ENCODE results near the gene MDN1.
"Not testable (repeated sequence)": the region's sequence is repeated elsewhere in the genome, so short reads cannot be mapped to it uniquely, and the experiment has no call there.

Gene MDN1

GRCh38 chr6:89818977-89819335 lies 638 bp downstream of the MDN1 start:
- no peak for DNase-seq

- DNase-seq: no peak
Observed at GRCh38 chr6:89817481-89817880, 2.1 kb downstream of the MDN1 start.

- DNase-seq: not testable (repeated sequence)
Observed at GRCh38 chr6:89813422-89813821, 6.2 kb downstream of the MDN1 start.

- no peak for DNase-seq
Observed at GRCh38 chr6:89807581-89807980, 12.0 kb downstream of the MDN1 start.

GRCh38 chr6:89805814-89806371 lies 13.7 kb downstream of the MDN1 start:
- DNase-seq: no peak

- no peak for DNase-seq
Observed at GRCh38 chr6:89803271-89803670, 16.3 kb downstream of the MDN1 start.

- no peak for DNase-seq
Observed at GRCh38 chr6:89799756-89800155, 19.8 kb downstream of the MDN1 start.

- no peak for DNase-seq
Observed at GRCh38 chr6:89799096-89799495, 20.5 kb downstream of the MDN1 start.

GRCh38 chr6:89797317-89797716 lies 22.3 kb downstream of the MDN1 start:
- no peak for DNase-seq

GRCh38 chr6:89794324-89794723 lies 25.3 kb downstream of the MDN1 start:
- no peak for DNase-seq

- DNase-seq: no peak
Observed at GRCh38 chr6:89793586-89793985, 26.0 kb downstream of the MDN1 start.

- DNase-seq: no peak
Observed at GRCh38 chr6:89792881-89793280, 26.7 kb downstream of the MDN1 start.

- no peak for DNase-seq
Observed at GRCh38 chr6:89790403-89790802, 29.2 kb downstream of the MDN1 start.

GRCh38 chr6:89789980-89790379 lies 29.6 kb downstream of the MDN1 start:
- no peak for DNase-seq

- no peak for DNase-seq
Observed at GRCh38 chr6:89787660-89788328, 31.8 kb downstream of the MDN1 start.

GRCh38 chr6:89786970-89787369 lies 32.6 kb downstream of the MDN1 start:
- DNase-seq: no peak

- DNase-seq: no peak
Observed at GRCh38 chr6:89784838-89785237, 34.8 kb downstream of the MDN1 start.

GRCh38 chr6:89783293-89783692 lies 36.3 kb downstream of the MDN1 start:
- DNase-seq: not testable (repeated sequence)

- no peak for DNase-seq
Observed at GRCh38 chr6:89782222-89782621, 37.4 kb downstream of the MDN1 start.

- DNase-seq: no peak
Observed at GRCh38 chr6:89781070-89782034, 38.2 kb downstream of the MDN1 start.

GRCh38 chr6:89777455-89777854 lies 42.1 kb downstream of the MDN1 start:
- DNase-seq: no peak

- no peak for DNase-seq
Observed at GRCh38 chr6:89776583-89777233, 42.9 kb downstream of the MDN1 start.

- DNase-seq: no peak
Observed at GRCh38 chr6:89775150-89775549, 44.4 kb downstream of the MDN1 start.

Data from NCI-H1930 (cell line).